ENCODE measurements around the gene LRMDA.

Gene LRMDA

DNA sequence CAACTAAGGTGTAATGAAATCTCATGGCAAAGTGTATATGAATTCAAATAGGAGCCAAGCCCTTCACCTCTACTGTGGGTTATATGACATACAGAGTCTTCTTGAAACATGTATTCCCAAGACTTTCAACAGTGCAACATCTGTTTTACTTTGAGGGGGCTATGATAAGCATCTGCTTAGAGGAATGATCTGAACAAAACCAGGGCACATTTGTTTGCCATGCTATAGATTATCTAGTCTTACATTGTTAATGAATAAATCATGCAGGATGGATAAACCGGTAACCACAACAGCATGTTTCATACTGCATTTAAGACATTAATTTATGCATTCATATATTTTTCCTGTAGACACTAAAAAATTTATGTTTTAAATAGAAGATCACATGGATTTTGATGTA, 1021.9 kb downstream of the LRMDA start:
- Histone ChIP-seq H3K27me3 (ENCODE audit: insufficient read depth, low read length) (no peaks in the 10 kb centered on the region), H3K36me3 (ENCODE audit: insufficient read depth, low read length) (no peaks in the 10 kb centered on the region), H3K9me3 (ENCODE audit: low read length) (no peaks in the 10 kb centered on the region), H2AFZ (ENCODE audit: low read depth, low read length) (no peak overlapping the region), H3K4me3 (ENCODE audit: low read length) (no peak overlapping the region), H3K4me1 (ENCODE audit: insufficient read depth, low read length) (no peaks in the 10 kb centered on the region)

DNA sequence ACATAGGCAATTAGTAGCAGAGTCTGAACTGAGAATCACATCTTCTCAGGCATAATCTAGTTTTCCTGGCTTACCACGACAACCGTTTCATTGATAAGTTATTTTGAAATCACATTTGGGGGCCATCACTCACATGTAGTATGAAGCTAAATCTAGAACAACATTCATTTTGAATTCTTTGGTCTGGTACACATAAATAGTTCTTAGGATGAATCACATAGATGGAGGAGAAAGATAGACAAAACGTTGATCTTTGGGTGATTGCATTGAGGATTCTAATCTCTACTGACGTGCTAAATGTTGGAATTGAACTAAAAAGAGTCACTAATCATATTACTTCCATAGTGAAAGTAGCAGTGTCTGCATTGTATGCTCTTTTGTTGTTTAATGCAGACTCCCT, 1022.6 kb downstream of the LRMDA start:
- Histone ChIP-seq H3K9me3 (ENCODE audit: low read length) (no peaks in the 10 kb centered on the region), H3K27me3 (ENCODE audit: insufficient read depth, low read length) (no peaks in the 10 kb centered on the region), H2AFZ (ENCODE audit: low read depth, low read length) (no peak overlapping the region), H3K4me3 (ENCODE audit: low read length) (no peak overlapping the region), H3K36me3 (ENCODE audit: insufficient read depth, low read length) (no peaks in the 10 kb centered on the region), H3K4me1 (ENCODE audit: insufficient read depth, low read length) (no peaks in the 10 kb centered on the region)

DNA sequence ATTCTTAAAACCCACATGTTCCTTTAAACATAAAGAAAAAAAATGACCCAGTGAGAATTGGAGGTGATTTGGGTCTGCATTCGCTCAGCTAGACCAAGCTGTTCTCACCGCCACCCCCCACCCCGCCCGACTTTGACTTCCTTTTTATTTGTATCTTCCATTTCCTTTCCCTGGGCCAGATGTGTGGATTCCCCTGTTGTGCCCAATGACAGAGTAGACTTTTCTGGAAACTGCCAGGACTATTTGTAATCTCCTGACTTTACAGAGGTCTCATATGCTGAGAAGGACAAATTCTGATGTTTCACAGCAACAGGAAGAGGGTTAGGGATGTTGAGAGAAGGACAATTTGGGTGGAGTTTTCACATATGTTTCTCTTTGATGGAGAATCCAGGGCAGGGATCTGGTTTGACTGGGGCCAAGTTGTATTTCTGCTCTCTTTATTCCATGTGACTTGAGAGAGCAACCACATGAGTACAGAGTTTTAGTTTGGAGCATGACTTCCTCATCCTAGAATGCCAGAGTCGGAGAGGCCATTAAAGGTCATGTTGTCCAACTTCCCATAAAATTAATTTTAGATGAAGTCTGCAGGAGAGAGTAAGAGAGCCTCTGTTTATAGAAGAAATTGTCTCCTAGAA, 1023.2 kb downstream of the LRMDA start:
- Histone ChIP-seq H3K9me3 (ENCODE audit: low read length) (no peaks in the 10 kb centered on the region), H3K27me3 (ENCODE audit: insufficient read depth, low read length) (no peaks in the 10 kb centered on the region), H3K4me1 (ENCODE audit: insufficient read depth, low read length) (no peaks in the 10 kb centered on the region), H3K36me3 (ENCODE audit: insufficient read depth, low read length) (no peaks in the 10 kb centered on the region), H2AFZ (ENCODE audit: low read depth, low read length) (no peak overlapping the region), H3K4me3 (ENCODE audit: low read length) (no peak overlapping the region)

DNA sequence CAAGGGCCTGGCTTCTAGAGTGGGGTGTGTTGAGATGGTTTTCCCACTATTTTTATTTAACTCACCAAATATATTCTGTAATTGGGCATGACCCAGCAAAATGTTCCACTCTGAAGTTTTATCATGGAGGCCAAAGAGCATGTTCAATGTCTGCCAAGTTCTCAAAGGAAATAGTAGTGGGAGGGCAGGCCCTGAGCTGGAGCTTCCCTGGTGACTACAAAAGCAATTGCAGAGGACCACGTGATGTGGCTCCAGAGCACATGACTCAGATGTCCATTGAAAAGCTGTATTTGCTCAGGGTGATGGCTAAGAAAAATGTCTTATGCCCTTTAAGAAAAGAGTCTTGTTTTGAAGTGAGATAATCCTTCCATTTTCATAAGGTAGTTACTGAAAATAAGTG, 1024.8 kb downstream of the LRMDA start:
- Histone ChIP-seq H3K9me3 (ENCODE audit: low read length) (no peaks in the 10 kb centered on the region), H3K36me3 (ENCODE audit: insufficient read depth, low read length) (no peaks in the 10 kb centered on the region), H2AFZ (ENCODE audit: low read depth, low read length) (no peak overlapping the region), H3K4me1 (ENCODE audit: insufficient read depth, low read length) (no peaks in the 10 kb centered on the region), H3K27me3 (ENCODE audit: insufficient read depth, low read length) (no peaks in the 10 kb centered on the region), H3K4me3 (ENCODE audit: low read length) (no peak overlapping the region)

DNA sequence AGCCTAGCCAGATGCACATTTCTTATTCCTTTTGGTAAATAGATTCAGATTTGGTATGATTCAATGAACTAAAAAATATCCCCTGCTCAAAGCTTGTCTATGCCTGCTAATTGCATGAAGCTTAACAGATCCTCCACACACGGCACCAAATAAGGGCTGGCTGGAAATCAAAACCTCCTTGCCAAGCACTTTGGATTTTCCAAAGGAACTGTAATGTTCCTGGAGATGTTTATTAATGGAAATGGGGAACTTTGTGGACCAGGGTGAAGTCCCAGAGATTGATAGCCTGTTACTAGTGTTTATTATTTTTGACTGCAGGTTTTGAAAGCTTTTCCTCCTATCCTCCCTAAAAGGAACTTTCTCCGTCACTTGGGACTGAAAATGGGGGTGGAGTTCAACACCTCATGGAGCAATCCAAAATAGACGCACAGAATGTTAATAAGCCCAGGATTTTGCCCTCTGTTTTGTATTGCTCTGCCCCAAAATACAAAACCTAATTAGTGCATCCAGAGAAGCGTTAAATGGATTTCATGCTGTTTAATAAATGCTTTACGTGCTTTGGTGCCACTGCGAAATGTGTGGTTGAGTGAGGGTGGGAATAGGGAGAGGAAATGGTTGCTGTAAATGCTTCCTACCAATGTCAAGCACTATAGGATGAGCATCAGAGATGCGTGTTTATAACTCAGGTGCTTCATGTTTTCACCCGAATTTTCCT, 1027.7 kb downstream of the LRMDA start:
- Histone ChIP-seq H3K36me3 (ENCODE audit: insufficient read depth, low read length) (no peaks in the 10 kb centered on the region), H3K4me1 (ENCODE audit: insufficient read depth, low read length) (no peaks in the 10 kb centered on the region), H3K4me3 (ENCODE audit: low read length) (no peak overlapping the region), H2AFZ (ENCODE audit: low read depth, low read length) (no peak overlapping the region), H3K27me3 (ENCODE audit: insufficient read depth, low read length) (no peaks in the 10 kb centered on the region), H3K9me3 (ENCODE audit: low read length) (no peaks in the 10 kb centered on the region)

DNA sequence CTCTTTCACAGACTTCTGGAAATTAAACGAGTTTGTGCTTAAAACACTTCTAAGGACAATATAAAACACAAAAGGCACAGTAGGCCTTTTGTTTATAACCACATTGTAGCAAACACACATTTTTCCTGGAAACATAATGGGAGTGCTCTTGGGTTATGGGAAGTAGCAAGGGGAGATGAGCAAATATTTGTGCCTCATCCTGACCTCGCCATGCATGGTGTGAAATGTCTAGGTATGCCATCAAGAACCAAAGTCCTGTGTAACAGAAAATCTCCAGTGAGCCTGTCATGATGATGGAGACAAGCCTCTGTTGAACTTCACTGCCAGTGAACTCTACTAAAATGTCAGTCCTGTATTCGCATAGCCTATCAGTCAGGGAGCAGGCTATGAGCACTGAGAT, 1029.6 kb downstream of the LRMDA start:
- Histone ChIP-seq H2AFZ (ENCODE audit: low read depth, low read length) (no peak overlapping the region), H3K9me3 (ENCODE audit: low read length) (no peaks in the 10 kb centered on the region), H3K27me3 (ENCODE audit: insufficient read depth, low read length) (no peaks in the 10 kb centered on the region), H3K4me1 (ENCODE audit: insufficient read depth, low read length) (no peaks in the 10 kb centered on the region), H3K4me3 (ENCODE audit: low read length) (no peak overlapping the region), H3K36me3 (ENCODE audit: insufficient read depth, low read length) (no peaks in the 10 kb centered on the region)

DNA sequence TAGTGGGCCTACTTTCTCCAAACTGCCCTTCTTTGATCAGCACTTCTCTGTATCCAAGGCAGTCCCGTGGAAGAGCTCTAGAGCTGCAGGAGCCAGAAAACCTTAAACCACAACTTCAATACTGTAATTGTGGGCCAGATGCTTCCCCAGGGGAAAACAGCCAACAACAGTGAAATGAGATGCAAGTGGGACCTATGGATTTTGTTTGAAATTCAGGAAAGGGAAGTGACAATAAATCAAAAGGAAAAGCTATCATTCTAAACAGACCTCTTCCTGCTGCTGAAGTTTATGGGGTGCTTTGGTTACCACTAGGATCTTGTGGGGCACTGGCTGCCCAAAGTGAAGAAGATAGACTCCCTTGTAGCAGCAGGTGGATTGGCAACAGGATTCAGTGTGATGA, 1031.7 kb downstream of the LRMDA start:
- Histone ChIP-seq H3K27me3 (ENCODE audit: insufficient read depth, low read length) (no peaks in the 10 kb centered on the region), H3K4me3 (ENCODE audit: low read length) (no peak overlapping the region), H3K4me1 (ENCODE audit: insufficient read depth, low read length) (no peaks in the 10 kb centered on the region), H3K36me3 (ENCODE audit: insufficient read depth, low read length) (no peaks in the 10 kb centered on the region), H3K9me3 (ENCODE audit: low read length) (no peaks in the 10 kb centered on the region), H2AFZ (ENCODE audit: low read depth, low read length) (no peak overlapping the region)

DNA sequence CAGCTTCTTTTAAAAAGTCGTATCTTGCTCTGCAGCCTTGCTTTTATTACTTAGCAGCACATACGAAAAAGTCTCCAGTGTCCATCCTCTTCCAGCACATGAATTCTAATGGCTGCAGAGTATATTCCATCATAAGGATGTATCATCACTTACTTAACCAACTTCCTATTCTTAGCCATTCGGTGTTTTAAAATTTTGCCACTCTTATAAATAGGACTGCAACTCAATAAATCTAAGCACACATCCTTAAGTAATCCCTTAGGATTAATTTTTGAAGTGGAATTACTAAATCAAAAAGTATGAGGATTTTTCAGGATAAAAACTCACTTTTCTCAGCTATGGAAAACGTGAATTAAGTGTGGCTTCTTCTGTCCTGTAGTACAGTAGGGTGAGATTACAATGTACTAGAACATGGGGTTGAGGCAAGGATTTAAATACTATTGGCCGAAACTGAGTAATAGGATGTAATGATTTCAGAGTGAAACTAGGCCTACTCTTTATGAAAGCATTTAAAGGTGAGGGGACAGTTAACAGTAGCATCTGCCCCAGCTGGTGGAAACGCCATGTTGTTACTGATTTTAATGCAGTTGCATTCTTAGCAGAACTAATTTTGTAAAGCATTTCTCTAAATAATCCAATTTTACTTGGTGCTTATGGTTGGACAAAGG, 1035.5 kb downstream of the LRMDA start:
- Histone ChIP-seq H2AFZ (ENCODE audit: low read depth, low read length) (no peak overlapping the region), H3K27me3 (ENCODE audit: insufficient read depth, low read length) (no peaks in the 10 kb centered on the region), H3K4me1 (ENCODE audit: insufficient read depth, low read length) (no peaks in the 10 kb centered on the region), H3K9me3 (ENCODE audit: low read length) (no peaks in the 10 kb centered on the region), H3K4me3 (ENCODE audit: low read length) (no peak overlapping the region), H3K36me3 (ENCODE audit: insufficient read depth, low read length) (no peaks in the 10 kb centered on the region)

DNA sequence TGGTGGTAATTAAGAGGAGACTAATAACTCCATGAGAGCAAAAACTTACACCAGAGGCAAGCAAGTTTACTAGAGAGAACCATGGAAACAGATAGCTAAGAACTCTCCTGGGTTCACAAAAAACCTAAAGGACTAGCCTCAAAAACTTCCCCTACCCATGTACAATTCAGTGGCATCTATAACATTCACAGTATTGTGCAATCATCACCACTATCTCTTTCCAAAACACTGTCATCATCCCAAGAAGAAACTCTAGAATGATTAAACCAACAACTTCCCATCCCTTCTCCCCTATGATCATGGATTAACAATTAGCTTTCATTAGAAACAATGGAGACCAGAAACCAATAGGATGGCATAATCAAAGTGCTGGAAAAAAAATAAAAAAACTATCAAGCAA, 1038.3 kb downstream of the LRMDA start:
- Histone ChIP-seq H2AFZ (ENCODE audit: low read depth, low read length) (no peak overlapping the region), H3K4me3 (ENCODE audit: low read length) (no peak overlapping the region), H3K9me3 (ENCODE audit: low read length) (no peaks in the 10 kb centered on the region), H3K4me1 (ENCODE audit: insufficient read depth, low read length) (no peaks in the 10 kb centered on the region), H3K27me3 (ENCODE audit: insufficient read depth, low read length) (no peaks in the 10 kb centered on the region), H3K36me3 (ENCODE audit: insufficient read depth, low read length) (no peaks in the 10 kb centered on the region)

DNA sequence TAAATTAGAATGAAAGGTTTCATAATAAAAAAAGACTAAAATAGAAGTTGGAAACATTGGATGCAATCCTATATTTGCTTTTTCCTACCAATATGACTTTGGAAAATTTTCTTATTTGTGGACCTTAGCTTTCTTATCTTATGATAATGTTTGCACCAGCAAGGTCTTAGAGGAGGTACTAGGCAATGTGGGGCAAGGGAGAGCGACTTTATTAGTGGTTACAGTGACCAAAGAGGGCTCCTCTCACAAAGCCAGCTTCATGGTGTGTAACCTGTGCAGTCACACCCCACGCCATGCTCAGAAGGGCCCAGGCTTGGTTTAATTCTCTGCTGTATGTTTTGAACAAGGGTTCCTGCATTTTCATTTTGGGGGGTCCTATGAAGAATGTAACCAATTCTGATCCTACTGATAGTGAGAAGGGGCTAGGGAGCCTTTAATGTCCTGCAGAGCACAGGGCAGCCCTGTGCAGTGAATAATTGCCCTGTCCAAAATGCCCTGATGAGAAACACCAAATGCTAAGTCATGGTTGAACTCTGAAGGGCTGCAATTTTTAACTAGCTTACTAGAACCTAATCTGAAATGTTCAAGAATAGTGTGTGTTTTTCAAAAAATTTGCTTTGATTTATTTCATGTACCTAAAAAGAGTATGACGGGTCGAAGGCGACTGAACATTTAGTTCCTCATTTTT, 1047.8 kb downstream of the LRMDA start:
- Histone ChIP-seq H2AFZ (ENCODE audit: low read depth, low read length) (no peak overlapping the region), H3K9me3 (ENCODE audit: low read length) (no peaks in the 10 kb centered on the region), H3K4me3 (ENCODE audit: low read length) (no peak overlapping the region), H3K4me1 (ENCODE audit: insufficient read depth, low read length) (no peaks in the 10 kb centered on the region), H3K27me3 (ENCODE audit: insufficient read depth, low read length) (no peaks in the 10 kb centered on the region), H3K36me3 (ENCODE audit: insufficient read depth, low read length) (no peaks in the 10 kb centered on the region)

DNA sequence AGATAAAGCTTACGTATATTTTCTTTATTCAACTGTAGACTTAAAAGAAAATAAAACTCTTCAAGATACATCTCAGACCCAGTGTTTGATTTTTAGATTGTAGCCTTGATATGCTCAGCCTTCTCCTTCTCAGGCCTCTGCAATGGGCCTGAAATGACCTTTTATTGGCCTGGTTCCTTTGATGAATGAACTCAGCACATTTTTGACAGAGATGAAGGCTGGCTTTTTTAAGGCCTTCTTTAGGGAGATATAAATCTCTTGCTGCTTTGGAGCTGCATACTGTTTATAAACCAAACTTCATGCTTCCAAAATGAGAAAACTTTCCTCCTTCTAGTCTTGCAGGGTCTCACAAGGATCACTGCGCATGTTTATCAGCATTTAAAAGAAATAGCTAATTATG, 1049.8 kb downstream of the LRMDA start:
- Histone ChIP-seq H3K27me3 (ENCODE audit: insufficient read depth, low read length) (no peaks in the 10 kb centered on the region), H2AFZ (ENCODE audit: low read depth, low read length) (no peak overlapping the region), H3K9me3 (ENCODE audit: low read length) (no peaks in the 10 kb centered on the region), H3K4me3 (ENCODE audit: low read length) (no peak overlapping the region), H3K4me1 (ENCODE audit: insufficient read depth, low read length) (no peaks in the 10 kb centered on the region), H3K36me3 (ENCODE audit: insufficient read depth, low read length) (no peaks in the 10 kb centered on the region)

DNA sequence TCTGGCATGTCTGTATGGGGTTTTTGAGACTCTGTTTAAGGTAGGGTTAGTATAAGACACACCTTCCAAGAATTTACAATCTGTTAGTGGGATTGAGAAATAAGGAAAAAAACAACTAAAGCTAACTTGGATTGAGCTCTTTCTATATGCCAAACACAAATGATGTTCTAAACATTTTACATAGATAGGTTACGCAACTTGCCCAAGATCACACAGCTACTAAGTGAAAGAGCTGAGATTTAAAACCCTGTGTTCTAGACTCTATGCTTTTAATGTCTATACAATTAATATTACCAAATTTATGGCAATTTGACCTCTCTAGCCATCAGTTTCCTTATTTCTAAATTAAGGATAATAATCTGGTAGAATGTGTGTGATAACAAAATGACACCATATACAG, 1056.2 kb downstream of the LRMDA start:
- Histone ChIP-seq H2AFZ (ENCODE audit: low read depth, low read length) (no peak overlapping the region), H3K36me3 (ENCODE audit: insufficient read depth, low read length) (no peaks in the 10 kb centered on the region), H3K27me3 (ENCODE audit: insufficient read depth, low read length) (no peaks in the 10 kb centered on the region), H3K4me3 (ENCODE audit: low read length) (no peak overlapping the region), H3K4me1 (ENCODE audit: insufficient read depth, low read length) (no peaks in the 10 kb centered on the region), H3K9me3 (ENCODE audit: low read length) (no peaks in the 10 kb centered on the region)

DNA sequence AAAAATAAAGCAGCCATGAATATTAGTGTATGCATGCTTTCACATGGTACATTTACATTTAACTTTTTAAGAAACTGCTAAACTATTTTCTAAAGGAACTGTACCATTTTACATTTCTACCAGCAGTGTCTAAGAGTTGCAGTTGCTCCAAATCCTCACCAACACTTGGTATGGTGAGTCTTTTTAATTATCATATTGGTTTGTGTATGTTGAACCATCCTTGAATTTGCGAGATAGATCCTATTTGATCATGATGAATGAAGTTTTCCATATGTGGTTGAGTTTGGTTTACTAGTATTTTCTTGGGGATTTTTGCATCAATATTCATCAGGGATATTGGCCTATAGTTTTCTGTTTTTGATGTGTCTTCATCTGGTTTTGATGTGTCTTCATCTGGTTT, 1057.2 kb downstream of the LRMDA start:
- Histone ChIP-seq H3K36me3 (ENCODE audit: insufficient read depth, low read length) (no peaks in the 10 kb centered on the region), H3K9me3 (ENCODE audit: low read length) (no peaks in the 10 kb centered on the region), H3K27me3 (ENCODE audit: insufficient read depth, low read length) (no peaks in the 10 kb centered on the region), H3K4me1 (ENCODE audit: insufficient read depth, low read length) (no peaks in the 10 kb centered on the region), H2AFZ (ENCODE audit: low read depth, low read length) (no peak overlapping the region), H3K4me3 (ENCODE audit: low read length) (no peak overlapping the region)
